ENCODE results near the gene REEP5. TPM values are rescaled to one million over a fixed set of nuclear protein-coding genes. Genes with fewer than 3 reads are reported as not detected.
A peak's percentile ranks its signal among the peaks of the same experiment; 100 is the strongest.

REEP5 gene
- polyA plus RNA-seq, 1 of the 3 experiments (the other 2 are of a cell fraction): 124 TPM

GRCh38 chr5:112958093-112959088, 36.4 kb upstream of the REEP5 start:
- Histone ChIP-seq H3K9me2 (no peaks in the 10 kb centered on the region), H3K4me2 (peak overlapping the region; percentile 67), H3K27ac (ENCODE audit: low read depth in 2 of 2, low read length in 1 of 2) (peak overlapping the region; percentile 62 to 97), H2AFZ (ENCODE audit: low read depth) (no peak overlapping the region), H3K4me1 (ENCODE audit: control insufficient read depth in 1 of 2, insufficient read depth in 2 of 2, low read depth in 1 of 2, low read length in 1 of 2) (peaks cover 9 to 36% of the 10 kb centered on the region in 2 experiments), H3K4me3 (ENCODE audit: low read depth in 2 of 2, low read length in 1 of 2) (peak overlapping the region in 1 of 2 experiments; percentile 28; a peak in 1 of 4 replicates), H3K36me3 (replicated peaks in 1 of 2; ENCODE audit: control insufficient read depth in 1 of 2, insufficient read depth in 2 of 2, low read length in 1 of 2) (no peaks in the 10 kb centered on the region), H4K20me1 (ENCODE audit: insufficient read depth) (no peaks in the 10 kb centered on the region; the same call in 1 of the 2 replicates), H3F3A (replicated peaks; ENCODE audit: insufficient read depth) (peaks cover 24% of the 10 kb centered on the region), H3K9ac (peak overlapping the region; percentile 36; the same call in 1 of the 2 replicates), H3K27me3 (ENCODE audit: insufficient read depth) (no peaks in the 10 kb centered on the region), H3K9me3 (no peaks in the 10 kb centered on the region), H3K79me2 (ENCODE audit: insufficient read depth) (no peaks in the 10 kb centered on the region)
- CTCF ChIA-PET: no interaction called here
- POLR2A ChIA-PET: no interaction called here
- 24% methylated on average over 5 of the region's 5 CpGs for WGBS (ENCODE audit: low lambda C conversion rate)
- DNase-seq: no peak
- TF ChIP-seq SIN3A (IDR thresholded peaks at IDR 0.05; ENCODE audit: borderline replicate concordance, low read depth, low read length) (peak; percentile 35; the same call in 1 of the 2 replicates), MEF2A (IDR thresholded peaks at IDR 0.05; ENCODE audit: borderline replicate concordance, low read depth) (peak; percentile 66; the same call in 1 of the 2 replicates), FOXM1 (IDR thresholded peaks at IDR 0.05; ENCODE audit: low read depth) (no peak), JUND (IDR thresholded peaks at IDR 0.05) (peak; percentile 95), PBX3 (IDR thresholded peaks at IDR 0.05) (peak; percentile 79), GATA2 (CRISPR knock-in tag; IDR thresholded peaks at IDR 0.05) (no peak), POLR2AphosphoS5 (IDR thresholded peaks at IDR 0.05; ENCODE audit: low read depth, low read length) (peak; percentile 56; the same call in 1 of the 2 replicates), FOSL2 (IDR thresholded peaks at IDR 0.05; ENCODE audit: borderline replicate concordance, low read depth) (peak; percentile 91), EP300 (IDR thresholded peaks at IDR 0.05; ENCODE audit: borderline replicate concordance in 1 of 2, low read depth in 1 of 2, low read length in 1 of 2) (peak; percentile 27 to 77; a peak in 2 of 4 replicates), TEAD4 (IDR thresholded peaks at IDR 0.05; ENCODE audit: borderline replicate concordance, insufficient read depth) (peak; percentile 65; the same call in 1 of the 2 replicates), RXRA (IDR thresholded peaks at IDR 0.05; ENCODE audit: borderline replicate concordance, low read depth) (peak; percentile 95), CTCF (IDR thresholded peaks at IDR 0.05) (no peak), TCF12 (IDR thresholded peaks at IDR 0.05) (peak; percentile 96), NFIC (IDR thresholded peaks at IDR 0.05; ENCODE audit: borderline replicate concordance) (peak; percentile 98)
- TF ChIP-seq, protein P1, sequence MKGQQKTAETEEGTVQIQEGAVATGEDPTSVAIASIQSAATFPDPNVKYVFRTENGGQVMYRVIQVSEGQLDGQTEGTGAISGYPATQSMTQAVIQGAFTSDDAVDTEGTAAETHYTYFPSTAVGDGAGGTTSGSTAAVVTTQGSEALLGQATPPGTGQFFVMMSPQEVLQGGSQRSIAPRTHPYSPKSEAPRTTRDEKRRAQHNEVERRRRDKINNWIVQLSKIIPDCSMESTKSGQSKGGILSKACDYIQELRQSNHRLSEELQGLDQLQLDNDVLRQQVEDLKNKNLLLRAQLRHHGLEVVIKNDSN (IDR thresholded peaks at IDR 0.05; ENCODE audit: borderline replicate concordance, low read depth): no peak

All from SK-N-SH (cell line).